ENCODE results near the gene MTG2.

Gene MTG2

GRCh38 chr20:62232194-62232593 lies 49.4 kb downstream of the MTG2 start:
- peaks cover 5 to 9% of the 10 kb centered on the region in 2 donors for H3K27me3 Mint-ChIP-seq
- H3K9me3 Mint-ChIP-seq: no peaks in the 10 kb centered on the region
- ATAC-seq (replicated peaks) (no peak), DNase-seq (no peak)
- no peaks in the 10 kb centered on the region for H3K36me3 Mint-ChIP-seq (ENCODE audit: insufficient read depth)
- no peaks in the 10 kb centered on the region for H3K4me1 Mint-ChIP-seq (ENCODE audit: low read depth in 2 of 2)
- H3K4me3 Mint-ChIP-seq: no peak overlapping the region
- H3K27ac Mint-ChIP-seq: no peak overlapping the region

- Mint-ChIP-seq H3K9me3 (no peaks in the 10 kb centered on the region), H3K27ac (no peak overlapping the region), H3K4me3 (no peak overlapping the region), H3K27me3 (peaks cover 5 to 8% of the 10 kb centered on the region in 2 donors), H3K4me1 (ENCODE audit: low read depth in 2 of 2) (peaks cover 4 to 5% of the 10 kb centered on the region in 2 donors), H3K36me3 (ENCODE audit: insufficient read depth) (peaks cover under 1% of the 10 kb centered on the region)
- ATAC-seq (replicated peaks) (no peak), DNase-seq (no peak)
Measured at GRCh38 chr20:62232770-62233645, 50.2 kb downstream of the MTG2 start.

DNA sequence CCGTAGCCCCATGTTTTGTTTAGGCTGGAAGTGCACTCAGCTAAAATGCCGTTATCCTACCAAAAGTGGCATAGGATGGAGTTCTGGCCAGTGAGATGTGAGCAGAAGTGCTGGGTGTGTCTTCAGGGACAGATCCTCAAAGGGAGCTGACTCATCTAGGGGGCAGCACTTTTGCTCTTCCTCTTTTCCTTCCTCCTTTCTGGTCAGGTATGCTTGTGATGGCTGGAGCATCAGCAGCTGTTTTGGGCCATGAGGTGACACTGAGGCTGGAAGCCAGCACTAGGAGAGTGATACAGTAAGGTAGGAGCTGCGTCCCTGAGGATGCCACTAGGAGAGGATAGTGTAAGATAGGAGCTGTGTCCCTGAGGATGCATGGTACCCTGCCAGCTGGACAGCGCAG lies 50.9 kb downstream of the MTG2 start:
- DNase-seq: no peak
- H3K4me1 Mint-ChIP-seq (ENCODE audit: low read depth in 2 of 2): peaks cover 6 to 7% of the 10 kb centered on the region in 2 donors
- H3K27ac Mint-ChIP-seq: no peak overlapping the region

DNA sequence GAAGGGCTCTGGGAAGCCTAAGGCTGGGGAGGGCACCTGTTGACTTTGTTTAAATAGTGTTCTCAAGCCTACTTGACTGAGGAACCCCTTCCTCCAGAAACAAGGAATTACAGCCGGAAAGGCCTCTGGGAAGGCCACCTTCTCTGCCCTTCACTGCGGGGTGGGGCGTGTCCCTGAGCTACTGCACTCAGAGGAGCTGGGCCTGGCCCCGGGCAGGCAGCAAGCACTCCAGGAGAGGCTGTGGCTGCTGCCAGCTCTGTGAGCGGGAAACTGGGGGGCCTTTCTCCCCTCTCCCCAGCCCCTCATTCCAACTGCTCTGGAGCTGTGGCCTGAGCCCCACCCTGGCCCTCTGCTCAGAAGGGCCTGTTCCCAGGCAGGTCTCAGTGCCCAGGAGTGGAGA lies 51.5 kb downstream of the MTG2 start:
- Mint-ChIP-seq H3K27me3 (peaks cover 5 to 8% of the 10 kb centered on the region in 2 donors), H3K4me3 (no peak overlapping the region), H3K9me3 (no peaks in the 10 kb centered on the region), H3K36me3 (ENCODE audit: insufficient read depth) (peaks cover 6% of the 10 kb centered on the region), H3K4me1 (ENCODE audit: low read depth in 2 of 2) (peaks cover 10% of the 10 kb centered on the region in 2 donors), H3K27ac (no peak overlapping the region)
- ATAC-seq (replicated peaks) (no peak), DNase-seq (no peak)

More for the DNA sequence above, 50.9 kb downstream of the MTG2 start:
- no peak for ATAC-seq (replicated peaks)
- H3K27me3 Mint-ChIP-seq: peaks cover 5 to 8% of the 10 kb centered on the region in 2 donors
- peaks cover 4% of the 10 kb centered on the region for H3K36me3 Mint-ChIP-seq (ENCODE audit: insufficient read depth)
- H3K9me3 Mint-ChIP-seq: no peaks in the 10 kb centered on the region
- H3K4me3 Mint-ChIP-seq: no peak overlapping the region

- no peaks in the 10 kb centered on the region for H3K9me3 Mint-ChIP-seq
- H3K36me3 Mint-ChIP-seq (ENCODE audit: insufficient read depth): peaks cover 9% of the 10 kb centered on the region
- H3K4me1 Mint-ChIP-seq (ENCODE audit: low read depth in 2 of 2): peaks cover 17 to 18% of the 10 kb centered on the region in 2 donors
- H3K27me3 Mint-ChIP-seq: peaks cover 5 to 8% of the 10 kb centered on the region in 2 donors
- no peak for DNase-seq
- peak overlapping the region in 1 of 2 donors; percentile 47 for H3K27ac Mint-ChIP-seq
- no peak overlapping the region for H3K4me3 Mint-ChIP-seq
- ATAC-seq (replicated peaks): no peak
Measured at GRCh38 chr20:62235001-62235776, 52.4 kb downstream of the MTG2 start.

- ATAC-seq (replicated peaks): no peak
- Mint-ChIP-seq H3K4me1 (ENCODE audit: low read depth in 2 of 2) (peaks cover 22% of the 10 kb centered on the region in 2 donors), H3K27ac (no peak overlapping the region), H3K9me3 (no peaks in the 10 kb centered on the region), H3K4me3 (no peak overlapping the region), H3K27me3 (peaks cover 5 to 8% of the 10 kb centered on the region in 2 donors), H3K36me3 (ENCODE audit: insufficient read depth) (peaks cover 10% of the 10 kb centered on the region)
- no peak for DNase-seq
Measured at GRCh38 chr20:62235777-62236157, 52.9 kb downstream of the MTG2 start.

GRCh38 chr20:62236200-62236599 lies 53.4 kb downstream of the MTG2 start:
- peaks cover 23% of the 10 kb centered on the region in 2 donors for H3K4me1 Mint-ChIP-seq (ENCODE audit: low read depth in 2 of 2)
- peaks cover 5 to 8% of the 10 kb centered on the region in 2 donors for H3K27me3 Mint-ChIP-seq
- no peaks in the 10 kb centered on the region for H3K9me3 Mint-ChIP-seq
- H3K36me3 Mint-ChIP-seq (ENCODE audit: insufficient read depth): peaks cover 10% of the 10 kb centered on the region
- H3K4me3 Mint-ChIP-seq: no peak overlapping the region
- no peak overlapping the region for H3K27ac Mint-ChIP-seq
- ATAC-seq (replicated peaks) (no peak), DNase-seq (no peak)

- peaks cover 11% of the 10 kb centered on the region for H3K36me3 Mint-ChIP-seq (ENCODE audit: insufficient read depth)
- peaks cover 5 to 8% of the 10 kb centered on the region in 2 donors for H3K27me3 Mint-ChIP-seq
- no peak overlapping the region for H3K4me3 Mint-ChIP-seq
Measured at GRCh38 chr20:62236766-62237513, 54.1 kb downstream of the MTG2 start.

GRCh38 chr20:62237514-62237800 lies 54.6 kb downstream of the MTG2 start:
- Mint-ChIP-seq H3K9me3 (no peaks in the 10 kb centered on the region), H3K27me3 (peaks cover 5 to 8% of the 10 kb centered on the region in 2 donors), H3K4me3 (peak overlapping the region; percentile 84 to 85), H3K27ac (peak overlapping the region; percentile 83 to 91), H3K36me3 (ENCODE audit: insufficient read depth) (peaks cover 16% of the 10 kb centered on the region), H3K4me1 (ENCODE audit: low read depth in 2 of 2) (peaks cover 32 to 34% of the 10 kb centered on the region in 2 donors)
- ATAC-seq (replicated peaks) (no peak), DNase-seq (no peak)

More at GRCh38 chr20:62236766-62237513, 54.1 kb downstream of the MTG2 start:
- no peaks in the 10 kb centered on the region for H3K9me3 Mint-ChIP-seq
- H3K27ac Mint-ChIP-seq: no peak overlapping the region
- H3K4me1 Mint-ChIP-seq (ENCODE audit: low read depth in 2 of 2): peaks cover 29 to 31% of the 10 kb centered on the region in 2 donors
- DNase-seq: no peak
- no peak for ATAC-seq (replicated peaks)

DNA sequence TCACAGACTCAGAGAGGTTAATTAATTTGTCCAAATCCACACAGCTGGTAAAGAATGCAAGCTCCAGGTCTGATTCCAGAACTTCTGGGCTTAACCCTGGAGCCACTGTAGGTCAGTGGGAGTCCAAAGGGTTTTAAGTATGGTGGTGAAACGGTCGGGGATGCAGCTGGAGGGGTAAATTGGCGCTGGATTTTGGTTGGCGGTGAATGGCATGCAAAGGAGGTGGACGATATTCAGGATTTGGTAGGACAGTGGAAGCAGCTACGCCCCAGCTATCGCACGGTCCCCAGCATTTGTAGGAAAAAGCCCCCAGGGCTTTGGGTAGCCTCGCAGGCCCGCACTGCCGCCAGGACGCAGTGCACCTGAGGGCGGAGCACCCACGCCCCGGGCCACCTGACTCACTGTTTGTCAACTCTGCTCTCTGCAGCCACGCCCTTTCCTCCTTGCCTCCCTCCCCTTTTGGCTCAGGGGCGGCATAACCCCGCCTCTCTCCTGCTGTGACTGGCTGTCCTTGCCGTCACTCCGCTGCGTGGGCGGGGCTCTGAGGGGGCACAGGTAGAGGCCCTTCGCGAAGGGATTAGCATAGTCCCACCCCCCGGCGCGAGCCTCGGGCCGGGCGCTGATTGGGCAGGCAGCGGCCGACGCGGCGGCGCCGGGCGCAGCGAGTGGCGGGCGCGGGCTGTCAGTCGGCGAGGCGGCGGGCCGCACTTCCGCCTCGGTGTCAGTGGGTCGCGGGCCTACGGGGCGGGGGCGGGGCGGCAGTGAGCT lies 55.2 kb downstream of the MTG2 start, which contains the start of gene OSBPL2:
Gene OSBPL2 (plus strand): TSS at position 721 of the 768 bp plus-strand sequence. CDS start 17,664 bp downstream, outside the sequence.
- DNase-seq: peak; percentile 100
- peak within 1 kb of the TSS; percentile 83 to 91 for H3K27ac Mint-ChIP-seq
- H3K27me3 Mint-ChIP-seq: peaks cover 5 to 8% of the 10 kb centered on the region in 2 donors
- peaks cover 36 to 39% of the 10 kb centered on the region in 2 donors for H3K4me1 Mint-ChIP-seq (ENCODE audit: low read depth in 2 of 2)
- H3K9me3 Mint-ChIP-seq: no peaks in the 10 kb centered on the region
- peaks cover 16% of the 10 kb centered on the region for H3K36me3 Mint-ChIP-seq (ENCODE audit: insufficient read depth)
- peak within 1 kb of the TSS; percentile 84 to 85 for H3K4me3 Mint-ChIP-seq
- peak; percentile 97 for ATAC-seq (replicated peaks)

GRCh38 chr20:62238569-62239277 lies 55.9 kb downstream of the MTG2 start:
- DNase-seq: no peak
- peaks cover 16% of the 10 kb centered on the region for H3K36me3 Mint-ChIP-seq (ENCODE audit: insufficient read depth)
- H3K4me1 Mint-ChIP-seq (ENCODE audit: low read depth in 2 of 2): peaks cover 36 to 40% of the 10 kb centered on the region in 2 donors
- peaks cover 5 to 8% of the 10 kb centered on the region in 2 donors for H3K27me3 Mint-ChIP-seq
- peak overlapping the region; percentile 82 to 91 for H3K27ac Mint-ChIP-seq
- H3K9me3 Mint-ChIP-seq: no peaks in the 10 kb centered on the region
- H3K4me3 Mint-ChIP-seq: peak overlapping the region; percentile 78 to 84
- no peak for ATAC-seq (replicated peaks)

DNA sequence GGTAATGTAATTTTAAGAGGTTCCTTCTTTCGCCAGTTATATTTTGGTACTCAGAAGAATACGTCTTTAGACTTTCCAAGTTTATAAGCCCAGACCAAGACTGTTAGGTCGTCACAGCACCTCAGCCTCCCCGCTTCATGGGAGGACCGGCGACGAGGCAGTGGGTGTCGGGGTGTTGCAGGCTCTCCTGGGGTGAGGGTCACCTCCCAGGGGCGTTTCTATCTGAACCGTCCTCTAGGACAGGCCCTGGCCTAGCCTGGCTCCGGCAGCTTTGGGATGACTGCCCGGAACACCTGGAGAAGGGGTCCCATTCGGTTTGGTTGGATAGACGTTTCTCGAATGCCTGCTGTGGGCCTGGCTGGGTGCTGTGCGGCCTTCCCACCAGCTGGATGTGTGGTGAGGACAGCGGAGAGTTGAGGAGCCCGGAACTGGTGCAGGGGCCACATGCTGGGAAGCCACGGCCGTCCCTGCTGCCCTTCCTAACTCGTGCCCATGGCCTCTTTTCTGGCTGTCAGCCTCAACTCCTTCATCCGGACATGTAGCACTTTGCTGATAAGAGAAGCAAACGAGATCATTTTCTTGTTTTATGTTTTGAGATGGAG lies 56.6 kb downstream of the MTG2 start:
- H3K4me1 Mint-ChIP-seq (ENCODE audit: low read depth in 2 of 2): peaks cover 40 to 43% of the 10 kb centered on the region in 2 donors
- no peaks in the 10 kb centered on the region for H3K9me3 Mint-ChIP-seq
- H3K27me3 Mint-ChIP-seq: peaks cover 5 to 8% of the 10 kb centered on the region in 2 donors
- H3K36me3 Mint-ChIP-seq (ENCODE audit: insufficient read depth): peaks cover 22% of the 10 kb centered on the region
- DNase-seq: no peak
- H3K4me3 Mint-ChIP-seq: peak overlapping the region; percentile 78 to 84
- H3K27ac Mint-ChIP-seq: peak overlapping the region; percentile 75 to 82
- ATAC-seq (replicated peaks): no peak

All from effector memory CD8-positive, alpha-beta T cell (primary cell).